H9 (cell line): Measurements from ENCODE around the gene MYBPC2. TPM values are rescaled to one million over a fixed set of nuclear protein-coding genes. Genes with fewer than 3 reads are reported as not detected.

Source experiments
- DNase-seq: peaks from one replicate; pipeline ENCODE4 v3.0.0-alpha.2; 2017
- H2AFZ ChIP-seq: one replicate; pipeline ENCODE4 v1.6.1; 2013; ENCODE audit warnings: mild to moderate bottlenecking, low read length, control low read depth, moderate library complexity
- H2AK5ac ChIP-seq: 2 replicates; pipeline ENCODE4 v1.6.1; 2013; ENCODE audit warnings: low read length, control low read depth, mixed read lengths; ENCODE audit not compliant: insufficient read length
- H2BK120ac ChIP-seq: one replicate; pipeline ENCODE4 v1.6.1; 2013; ENCODE audit warnings: low read depth, mild to moderate bottlenecking, low read length, control low read depth, inconsistent platforms; ENCODE audit not compliant: poor library complexity, severe bottlenecking
- H2BK12ac ChIP-seq: 2 replicates; pipeline ENCODE4 v1.6.1; 2013; ENCODE audit warnings: low read length, control low read depth, mixed read lengths, low read depth; ENCODE audit not compliant: insufficient read length
- H2BK15ac ChIP-seq: 2 replicates; pipeline ENCODE4 v1.6.1; 2013; ENCODE audit warnings: low read depth, low read length, control low read depth
- H2BK20ac ChIP-seq: one replicate; pipeline ENCODE4 v1.6.1; 2013; ENCODE audit warnings: low read depth, mild to moderate bottlenecking, low read length, control low read depth, inconsistent platforms; ENCODE audit not compliant: poor library complexity, severe bottlenecking
- H2BK5ac ChIP-seq: 2 replicates; pipeline ENCODE4 v1.6.1; 2013; ENCODE audit warnings: low read length, control low read depth, mixed read lengths; ENCODE audit not compliant: insufficient read length
- H3K14ac ChIP-seq: 2 replicates; pipeline ENCODE4 v1.6.1; 2013; ENCODE audit warnings: low read length, control low read depth; ENCODE audit not compliant: insufficient read depth
- H3K18ac ChIP-seq: 2 replicates; pipeline ENCODE4 v1.6.1; 2013; ENCODE audit warnings: low read depth, mild to moderate bottlenecking, mixed read lengths, low read length, control low read depth; ENCODE audit not compliant: insufficient read length
- H3K23ac ChIP-seq: 2 replicates; pipeline ENCODE4 v1.6.1; 2013; ENCODE audit warnings: low read length, control low read depth, mixed read lengths, low read depth; ENCODE audit not compliant: insufficient read length
- H3K23me2 ChIP-seq: 2 replicates; pipeline ENCODE4 v1.6.1; 2013; ENCODE audit warnings: low read depth, mild to moderate bottlenecking, mixed read lengths, low read length, control low read depth; ENCODE audit not compliant: insufficient read length, poor library complexity, severe bottlenecking
- H3K27ac ChIP-seq: 2 replicates; pipeline ENCODE4 v1.5.1; 2013; ENCODE audit warnings: low read length, control low read depth, mixed read lengths, low read depth; ENCODE audit not compliant: insufficient read length
- H3K27me3 ChIP-seq: 2 replicates; pipeline ENCODE4 v1.6.1; 2013; ENCODE audit warnings: low read length, control low read depth, inconsistent platforms; ENCODE audit not compliant: insufficient read depth
- H3K4ac ChIP-seq: 2 replicates; pipeline ENCODE4 v1.6.1; 2013; ENCODE audit warnings: low read depth, mild to moderate bottlenecking, control low read depth, inconsistent platforms, low read length, moderate library complexity
- H3K4me1 ChIP-seq: 2 replicates; pipeline ENCODE4 v1.6.1; 2013; ENCODE audit warnings: low read length, control low read depth, inconsistent platforms; ENCODE audit not compliant: insufficient read depth
- H3K4me2 ChIP-seq: 2 replicates; pipeline ENCODE4 v1.6.1; 2013; ENCODE audit warnings: low read length, control low read depth, mixed read lengths; ENCODE audit not compliant: insufficient read length, insufficient read depth
- H3K56ac ChIP-seq: 2 replicates; pipeline ENCODE4 v1.6.1; 2013; ENCODE audit warnings: low read depth, mild to moderate bottlenecking, mixed read lengths, low read length, control low read depth; ENCODE audit not compliant: insufficient read length
- H3K79me1 ChIP-seq: 2 replicates; pipeline ENCODE4 v1.6.1; 2013; ENCODE audit warnings: low read depth, mild to moderate bottlenecking, moderate library complexity, low read length, control low read depth, inconsistent platforms; ENCODE audit not compliant: insufficient read depth, poor library complexity, severe bottlenecking
- H3K79me2 ChIP-seq: 2 replicates; pipeline ENCODE4 v1.6.1; 2013; ENCODE audit warnings: low read length, control low read depth, inconsistent platforms; ENCODE audit not compliant: insufficient read depth
- H3K9ac ChIP-seq: 2 replicates; pipeline ENCODE4 v1.6.1; 2013; ENCODE audit warnings: low read length, control low read depth, mixed read lengths; ENCODE audit not compliant: insufficient read length; ENCODE audit errors: extremely low read depth
- H3K9me3 ChIP-seq: one replicate; pipeline ENCODE4 v1.6.1; 2013; ENCODE audit warnings: low read depth, low read length, inconsistent platforms; ENCODE audit not compliant: control insufficient read depth
- H3T11ph ChIP-seq: one replicate; pipeline ENCODE4 v1.6.1; 2013; ENCODE audit warnings: mild to moderate bottlenecking, low read length, control low read depth, inconsistent platforms
- H4K20me1 ChIP-seq: one replicate; pipeline ENCODE4 v1.6.1; 2013; ENCODE audit not compliant: control insufficient read depth, insufficient read length, insufficient read depth
- H4K5ac ChIP-seq: 2 replicates; pipeline ENCODE4 v1.6.1; 2013; ENCODE audit warnings: low read depth, mild to moderate bottlenecking, mixed read lengths, low read length, control low read depth; ENCODE audit not compliant: insufficient read length
- H4K8ac ChIP-seq: replicated peaks from 2 replicates; pipeline ENCODE4 v1.6.1; 2013; ENCODE audit warnings: low read length, control low read depth, mixed read lengths, low read depth; ENCODE audit not compliant: insufficient read length
- H4K91ac ChIP-seq: 2 replicates; pipeline ENCODE4 v1.6.1; 2013; ENCODE audit warnings: low read depth, mild to moderate bottlenecking, moderate library complexity, mixed read lengths, low read length, control low read depth; ENCODE audit not compliant: insufficient read length
- H3K27ac Mint-ChIP-seq, 3 experiments: 2 replicates in 2 of 3; 3 replicates in 1 of 3; pipeline ENCODE4 v1.8.0; 2020 to 2021; ENCODE audit warnings: mixed read lengths in 3 of 3, mild to moderate bottlenecking in 1 of 3, moderate library complexity in 1 of 3
- H3K27me3 Mint-ChIP-seq: 2 replicates; pipeline ENCODE4 v1.8.0; 2021; ENCODE audit warnings: low read depth, mild to moderate bottlenecking, moderate library complexity, mixed read lengths
- H3K36me3 Mint-ChIP-seq, 3 experiments: 2 replicates in 2 of 3; 3 replicates in 1 of 3; pipeline ENCODE4 v1.8.0; 2020 to 2021; ENCODE audit warnings: low read depth in 3 of 3, mixed read lengths in 3 of 3; ENCODE audit not compliant: insufficient read depth in 1 of 3
- H3K4me1 Mint-ChIP-seq, 2 experiments: 2 replicates each; pipeline ENCODE4 v1.8.0; 2020; ENCODE audit warnings: mixed read lengths in 2 of 2
- H3K4me3 Mint-ChIP-seq, 2 experiments: 2 replicates in 1 of 2; 3 replicates in 1 of 2; pipeline ENCODE4 v1.8.0; 2020 to 2021; ENCODE audit warnings: mild to moderate bottlenecking in 2 of 2, mixed read lengths in 2 of 2, moderate library complexity in 1 of 2
- H3K9me3 Mint-ChIP-seq, 2 experiments: 2 replicates in 1 of 2; 3 replicates in 1 of 2; pipeline ENCODE4 v1.8.0; 2020; ENCODE audit warnings: mild to moderate bottlenecking in 2 of 2, mixed read lengths in 2 of 2, moderate library complexity in 1 of 2
- WGBS: extraction: QIAGEN DNeasy Blood & Tissue Kit; methylation state at CpG from one replicate; pipeline ENCODE4 v1.1.7; 2013; ENCODE audit warnings: missing lambda C conversion rate, low lambda C conversion rate, mixed read lengths; ENCODE audit not compliant: insufficient read length; ENCODE audit errors: extremely low coverage; 5-methylcytosine and 5-hydroxymethylcytosine counted together
- total RNA-seq: library from RNA; stranded (reverse); gene quantifications from 2 replicates; pipeline ENCODE4 v1.2.1, GENCODE V29; 2021
- TF ChIP-seq, protein P1 (sequence below): fragments of 200-600 bp; sonication (generic); conservative IDR thresholded peaks from 3 replicates; pipeline ENCODE4 v1.8.0; 2021; ENCODE audit warnings: antibody characterized with exemption, mild to moderate bottlenecking

MYBPC2 gene
- total RNA-seq, 1 experiment from 2014 or later, result 4.9 TPM

DNA sequence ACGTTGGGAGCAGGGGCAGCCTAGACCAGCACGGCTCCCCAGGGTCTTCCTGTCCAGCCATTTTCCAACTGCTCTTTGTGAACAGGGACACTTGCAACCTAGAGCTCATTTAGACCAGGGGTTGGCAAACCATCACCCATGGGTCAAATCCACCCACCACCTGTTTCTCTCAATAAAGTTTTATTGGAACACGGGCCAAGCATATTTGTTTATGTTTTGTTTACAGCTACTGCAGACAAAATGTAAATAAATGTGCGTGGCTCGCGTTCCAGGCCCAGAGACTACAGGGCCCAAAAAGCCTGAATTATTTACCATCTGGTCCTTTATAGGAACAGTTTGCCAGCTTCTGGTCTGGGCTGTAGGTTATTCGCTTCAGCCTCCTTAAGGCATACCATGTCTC lies 30.3 kb downstream of the MYBPC2 start:
- Histone ChIP-seq H4K8ac (no peak overlapping the region), H3K23ac (no peak overlapping the region), H3K4ac (no peak overlapping the region), H4K20me1 (no peaks in the 10 kb centered on the region), H2BK20ac (no peak overlapping the region), H2BK120ac (no peak overlapping the region), H3K14ac (no peak overlapping the region; the same call in 1 of the 2 replicates), H3K56ac (no peak overlapping the region), H3K9ac (no peak overlapping the region), H3K79me1 (no peaks in the 10 kb centered on the region), H4K91ac (no peak overlapping the region), H3K18ac (no peak overlapping the region), H3K4me2 (no peak overlapping the region), H4K5ac (no peak overlapping the region), H2AFZ (no peak overlapping the region), H2AK5ac (no peak overlapping the region), H2BK15ac (no peak overlapping the region), H3T11ph (no peak overlapping the region), H2BK5ac (no peak overlapping the region), H2BK12ac (no peak overlapping the region), H3K27me3 (no peaks in the 10 kb centered on the region), H3K23me2 (no peaks in the 10 kb centered on the region), H3K79me2 (no peaks in the 10 kb centered on the region), H3K4me1 (no peaks in the 10 kb centered on the region), H3K9me3 (no peaks in the 10 kb centered on the region), H3K27ac (no peak overlapping the region)
- no peak for DNase-seq
- Mint-ChIP-seq H3K27me3 (peaks cover 7% of the 10 kb centered on the region), H3K9me3 (no peaks in the 10 kb centered on the region; a peak in 1 of 5 replicates), H3K4me1 (peaks cover 9 to 12% of the 10 kb centered on the region in 2 experiments), H3K36me3 (no peaks in the 10 kb centered on the region; a peak in 1 of 7 replicates), H3K27ac (no peak overlapping the region), H3K4me3 (no peak overlapping the region)
- no CpG with 5 or more reads among the region's 7 CpGs for WGBS
- TF ChIP-seq, protein P1, sequence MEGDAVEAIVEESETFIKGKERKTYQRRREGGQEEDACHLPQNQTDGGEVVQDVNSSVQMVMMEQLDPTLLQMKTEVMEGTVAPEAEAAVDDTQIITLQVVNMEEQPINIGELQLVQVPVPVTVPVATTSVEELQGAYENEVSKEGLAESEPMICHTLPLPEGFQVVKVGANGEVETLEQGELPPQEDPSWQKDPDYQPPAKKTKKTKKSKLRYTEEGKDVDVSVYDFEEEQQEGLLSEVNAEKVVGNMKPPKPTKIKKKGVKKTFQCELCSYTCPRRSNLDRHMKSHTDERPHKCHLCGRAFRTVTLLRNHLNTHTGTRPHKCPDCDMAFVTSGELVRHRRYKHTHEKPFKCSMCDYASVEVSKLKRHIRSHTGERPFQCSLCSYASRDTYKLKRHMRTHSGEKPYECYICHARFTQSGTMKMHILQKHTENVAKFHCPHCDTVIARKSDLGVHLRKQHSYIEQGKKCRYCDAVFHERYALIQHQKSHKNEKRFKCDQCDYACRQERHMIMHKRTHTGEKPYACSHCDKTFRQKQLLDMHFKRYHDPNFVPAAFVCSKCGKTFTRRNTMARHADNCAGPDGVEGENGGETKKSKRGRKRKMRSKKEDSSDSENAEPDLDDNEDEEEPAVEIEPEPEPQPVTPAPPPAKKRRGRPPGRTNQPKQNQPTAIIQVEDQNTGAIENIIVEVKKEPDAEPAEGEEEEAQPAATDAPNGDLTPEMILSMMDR, result no peak
